Stomach (tissue), 9 donors: ENCODE measurements around the gene NAALAD2. TPM values are rescaled to one million over a fixed set of nuclear protein-coding genes. Genes with fewer than 3 reads are reported as not detected.
A peak's percentile ranks its signal among the peaks of the same experiment; 100 is the strongest.

ENCODE experiments used
- DNase-seq, 2 donors: peaks; one replicate each; pipeline versions ENCODE4 v3.0.0 to v3.0.0-alpha.2; 2013 to 2019
- H3K27ac ChIP-seq, 5 donors: fragments of 200-600 bp in 4 of 5; sonication (generic) in 4 of 5; one replicate each; pipeline ENCODE4 v1.5.1; 2013 to 2019; ENCODE audit warnings: mild to moderate bottlenecking in 1 of 5, moderate library complexity in 1 of 5
- H3K27me3 ChIP-seq, 3 donors: fragments of 200-600 bp; sonication (generic); one replicate each; pipeline ENCODE4 v1.5.1; 2017 to 2019; ENCODE audit warnings: mixed run types in 1 of 3
- H3K36me3 ChIP-seq, 4 donors: fragments of 200-600 bp; sonication (generic); 1 replicate in 3 of 4; 2 replicates in 1 of 4; pipeline ENCODE4 v1.5.1; 2016 to 2019
- H3K4me1 ChIP-seq, 4 donors: fragments of 200-600 bp; sonication (generic); one replicate each; pipeline ENCODE4 v1.5.1; 2016 to 2019
- H3K4me3 ChIP-seq, 4 donors: fragments of 200-600 bp; sonication (generic) in 3 of 4; one replicate each; pipeline ENCODE4 v1.5.1; 2016 to 2019; ENCODE audit warnings: mild to moderate bottlenecking in 1 of 4
- H3K9me3 ChIP-seq, 4 donors: fragments of 200-600 bp; sonication (generic); one replicate each; pipeline ENCODE4 v1.5.1; 2016 to 2019
- EP300 ChIP-seq: sonication (generic); formaldehyde crosslinking; IDR thresholded peaks from one replicate; pipeline ENCODE4 v1.6.1; 2017; ENCODE audit warnings: antibody characterized with exemption
- POLR2A ChIP-seq, 4 donors: fragments of 450-650 bp; IDR thresholded peaks; one replicate each; pipeline ENCODE4 v1.6.1; 2016; ENCODE audit warnings: antibody characterized with exemption in 4 of 4, control low read depth in 2 of 4, mild to moderate bottlenecking in 1 of 4, moderate library complexity in 1 of 4
- POLR2AphosphoS5 ChIP-seq, 3 donors: sonication (generic); formaldehyde crosslinking; IDR thresholded peaks; one replicate each; pipeline ENCODE4 v1.6.1; 2016; ENCODE audit warnings: antibody characterized with exemption in 3 of 3
- WGBS, 5 donors: extraction: QIAGEN DNeasy Blood & Tissue Kit in 3 of 5; methylation state at CpG; one replicate each; pipeline versions ENCODE4 v1.1.5 to v1.1.7; 2013 to 2018; 5-methylcytosine and 5-hydroxymethylcytosine counted together
- intact Hi-C: fragments of 100-400 bp; cut with DNase I; formaldehyde crosslinking; loops from one replicate; pipeline ENCODE4 v1.15.1; 2023; ENCODE audit warnings: low total_unique reads
- polyA plus RNA-seq, 3 donors: library from polyadenylated mRNA; stranded (reverse); fragments of 200-250 nt; gene quantifications; one replicate each; pipeline ENCODE4 v1.2.3, GENCODE V29; 2013
- total RNA-seq, 5 donors: library from RNA; depleted of rRNA; stranded (reverse); fragments of >200 nt; gene quantifications; one replicate each; pipeline versions ENCODE4 v1.1.0 to v1.2.3, GENCODE V29; 2014 to 2016
- TF ChIP-seq, protein P1 (sequence below), 7 experiments: fragments of 450-650 bp in 4 of 7; fragments of 200-600 bp in 3 of 7; sonication (generic) in 3 of 7; IDR thresholded peaks; one replicate each; pipeline ENCODE4 v1.5.1; 2016 to 2019; ENCODE audit warnings: antibody characterized with exemption in 7 of 7, control low read depth in 2 of 7, mild to moderate bottlenecking in 1 of 7
- donor health status: healthy with polysubstance abuse.
- donor health status: Bipolar disorder and iron deficiency.
- donor health status: healthy.

Gene NAALAD2
- total and polyA plus RNA-seq, 8 donors = 0.25 to 15.8 (median 0.68) TPM; not detected in 2

DNA sequence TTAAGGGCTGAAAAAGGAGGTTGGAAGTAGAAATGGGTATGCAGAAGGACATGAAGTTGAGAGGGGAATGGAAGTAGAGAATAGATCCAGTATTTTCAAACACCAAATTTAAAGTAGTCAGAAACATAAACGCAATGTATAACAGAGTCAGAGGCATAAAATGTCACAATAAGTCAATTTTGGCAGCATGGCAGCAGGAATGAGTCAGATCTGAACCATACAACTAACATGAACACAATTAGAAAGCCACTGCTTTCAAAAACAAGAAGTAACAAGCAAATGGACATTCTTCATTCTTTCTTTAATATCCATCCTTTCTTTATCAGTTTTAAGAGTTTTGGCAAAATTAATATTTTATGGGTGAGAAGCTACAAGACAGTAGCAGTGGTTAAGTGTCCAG is 85.9 kb downstream of the NAALAD2 start:
- WGBS, 5 donors = 45 to 84% (median 63%) methylated on average over 1 of the region's 1 CpG

DNA sequence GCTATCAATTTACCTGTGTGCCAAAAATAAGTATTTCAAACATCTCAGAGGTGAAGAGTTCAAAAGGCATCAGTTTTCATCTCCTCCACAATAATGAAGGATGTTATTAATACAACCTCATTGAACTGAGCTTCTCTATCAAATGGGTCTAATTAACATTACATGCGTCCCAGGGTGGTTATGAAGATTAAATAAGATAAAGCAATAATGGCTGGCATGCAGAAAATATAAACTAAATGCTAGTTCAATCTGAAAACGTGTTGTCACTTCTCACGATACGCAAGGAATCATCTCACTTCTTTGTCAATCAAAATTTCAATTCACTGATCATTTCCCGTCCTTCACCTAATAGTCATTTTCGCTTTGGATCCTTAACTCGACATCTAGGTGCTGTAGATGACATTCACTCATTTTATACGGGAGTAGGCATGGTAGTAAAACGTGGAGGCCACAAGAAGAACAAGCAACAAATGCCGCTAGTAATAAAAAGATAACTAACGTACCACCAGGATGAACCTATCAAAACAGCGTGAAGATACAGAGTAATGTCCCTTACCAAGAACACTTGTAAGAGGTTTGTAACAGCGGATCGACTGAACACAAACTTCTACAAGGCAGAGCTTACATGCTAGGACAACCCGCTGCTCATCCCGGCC is 87.5 kb downstream of the NAALAD2 start:
- H3K36me3 ChIP-seq = peaks cover 0 to 6% (median under 1%) of the 10 kb centered on the region in 4 donors
- 5 to 8% (median 6%) methylated on average over 15 to 16 of the region's 16 CpGs for WGBS, 5 donors
- no peaks in the 10 kb centered on the region for H3K9me3 ChIP-seq
- intact Hi-C loops = no loop called here
- peak overlapping the region; percentile 91 to 97 (median 93) for H3K27ac ChIP-seq
- H3K4me1 ChIP-seq = peaks cover 18 to 74% (median 44%) of the 10 kb centered on the region in 4 donors
- no peaks in the 10 kb centered on the region for H3K27me3 ChIP-seq
- TF ChIP-seq POLR2AphosphoS5 (IDR thresholded peaks at IDR 0.05) = no peak
- TF ChIP-seq, protein P1, sequence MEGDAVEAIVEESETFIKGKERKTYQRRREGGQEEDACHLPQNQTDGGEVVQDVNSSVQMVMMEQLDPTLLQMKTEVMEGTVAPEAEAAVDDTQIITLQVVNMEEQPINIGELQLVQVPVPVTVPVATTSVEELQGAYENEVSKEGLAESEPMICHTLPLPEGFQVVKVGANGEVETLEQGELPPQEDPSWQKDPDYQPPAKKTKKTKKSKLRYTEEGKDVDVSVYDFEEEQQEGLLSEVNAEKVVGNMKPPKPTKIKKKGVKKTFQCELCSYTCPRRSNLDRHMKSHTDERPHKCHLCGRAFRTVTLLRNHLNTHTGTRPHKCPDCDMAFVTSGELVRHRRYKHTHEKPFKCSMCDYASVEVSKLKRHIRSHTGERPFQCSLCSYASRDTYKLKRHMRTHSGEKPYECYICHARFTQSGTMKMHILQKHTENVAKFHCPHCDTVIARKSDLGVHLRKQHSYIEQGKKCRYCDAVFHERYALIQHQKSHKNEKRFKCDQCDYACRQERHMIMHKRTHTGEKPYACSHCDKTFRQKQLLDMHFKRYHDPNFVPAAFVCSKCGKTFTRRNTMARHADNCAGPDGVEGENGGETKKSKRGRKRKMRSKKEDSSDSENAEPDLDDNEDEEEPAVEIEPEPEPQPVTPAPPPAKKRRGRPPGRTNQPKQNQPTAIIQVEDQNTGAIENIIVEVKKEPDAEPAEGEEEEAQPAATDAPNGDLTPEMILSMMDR (IDR thresholded peaks at IDR 0.05) = no peak
- peak overlapping the region; percentile 83 to 93 (median 88) for H3K4me3 ChIP-seq
- no peak for DNase-seq

More for the DNA sequence above, 85.9 kb downstream of the NAALAD2 start:
- H3K27me3 ChIP-seq = no peaks in the 10 kb centered on the region
- H3K9me3 ChIP-seq = no peaks in the 10 kb centered on the region
- H3K4me1 ChIP-seq = peaks cover 18 to 68% (median 43%) of the 10 kb centered on the region in 4 donors
- H3K4me3 ChIP-seq = peak overlapping the region in 2 of 4 donors; percentile 83 to 93
- no peak for DNase-seq
- H3K27ac ChIP-seq = no peak overlapping the region
- TF ChIP-seq, protein P1 (IDR thresholded peaks at IDR 0.05) = no peak
- no peak for TF ChIP-seq POLR2A (IDR thresholded peaks at IDR 0.05)
- intact Hi-C loops = no loop called here
- peaks cover 0 to 10% (median 4%) of the 10 kb centered on the region in 4 donors for H3K36me3 ChIP-seq

DNA sequence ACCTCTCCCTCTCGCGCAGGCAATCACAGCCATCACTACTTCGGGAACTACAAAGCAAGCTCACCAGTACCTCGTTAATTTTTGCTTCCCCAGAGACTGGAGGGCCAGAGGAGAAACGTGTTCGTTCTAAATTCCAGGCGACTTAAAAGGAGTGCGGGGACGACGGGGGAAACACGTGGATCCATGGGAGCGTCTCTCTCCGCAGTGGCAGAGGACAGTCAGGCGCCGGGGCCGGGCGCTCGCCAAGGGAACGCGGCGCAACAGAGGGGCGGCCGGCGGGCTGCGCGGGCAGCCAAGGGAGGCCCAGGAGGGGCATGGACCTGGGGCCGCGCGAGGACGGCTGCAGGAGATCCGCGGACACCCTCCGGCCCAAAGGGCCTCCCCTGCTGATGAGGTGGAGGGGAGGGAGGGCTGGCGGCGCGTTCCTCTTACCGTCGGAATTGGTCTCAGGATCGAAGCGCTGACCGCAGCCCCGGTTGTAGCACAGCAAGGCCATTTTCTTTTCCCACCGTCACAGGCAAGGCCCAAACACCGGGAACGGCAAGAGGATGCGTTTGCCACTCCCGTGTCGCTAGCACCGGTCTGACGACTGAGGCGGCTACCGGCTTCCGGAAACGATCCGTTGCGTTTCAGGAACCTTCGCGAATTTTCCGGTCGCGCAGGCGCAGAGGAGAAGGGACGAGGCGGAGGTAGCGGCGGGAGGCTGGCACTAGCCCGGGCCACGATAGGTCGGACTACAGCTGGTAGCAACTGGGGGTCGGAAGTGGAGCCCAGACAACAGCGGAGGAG is 88.2 kb downstream of the NAALAD2 start, which contains the start of gene CHORDC1:
CHORDC1 (minus strand) TSS at position 591 of the 789 bp plus-strand sequence; CDS start at position 496, 95 bp downstream.
- 0 to 1% (median 0%) methylated on average over 54 to 71 of the region's 71 CpGs for WGBS, 5 donors
- H3K36me3 ChIP-seq = peaks cover 0 to under 1% (median 0%) of the 10 kb centered on the region in 4 donors
- H3K4me3 ChIP-seq = peak within 1 kb of the TSS; percentile 83 to 93 (median 88)
- no peaks in the 10 kb centered on the region for H3K9me3 ChIP-seq
- intact Hi-C loops = no loop called here
- H3K27me3 ChIP-seq = no peaks in the 10 kb centered on the region
- peaks cover 18 to 67% (median 41%) of the 10 kb centered on the region in 4 donors for H3K4me1 ChIP-seq
- DNase-seq = peak; percentile 93 to 96
- TF ChIP-seq, protein P1 (IDR thresholded peaks at IDR 0.05) = no peak
- peak in 2 of 4 donors; percentile 73 to 89 for TF ChIP-seq POLR2A (IDR thresholded peaks at IDR 0.05)
- no peak for TF ChIP-seq EP300
- peak; percentile 98 for TF ChIP-seq POLR2AphosphoS5 (IDR thresholded peaks at IDR 0.05)
- peak within 1 kb of the TSS; percentile 91 to 97 (median 93) for H3K27ac ChIP-seq

DNA sequence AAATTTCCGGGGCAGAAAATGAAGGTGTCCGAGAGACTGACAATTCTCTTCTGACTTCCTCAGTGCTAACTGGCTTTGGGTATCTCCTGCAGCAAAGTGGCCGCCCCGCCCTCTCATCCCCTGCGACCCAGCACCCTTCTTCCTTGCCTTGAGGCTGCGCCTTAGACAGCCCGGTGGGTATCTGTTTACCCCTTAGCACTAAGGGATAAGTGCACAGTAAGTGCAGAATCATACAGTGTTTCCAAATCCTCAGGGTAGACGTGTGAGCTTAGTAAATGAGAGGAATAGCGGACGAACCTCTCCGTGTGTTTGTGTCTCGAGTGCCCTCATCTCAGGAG is 88.8 kb downstream of the NAALAD2 start:
- no peak for TF ChIP-seq EP300
- no peak for TF ChIP-seq POLR2A (IDR thresholded peaks at IDR 0.05)
- TF ChIP-seq POLR2AphosphoS5 (IDR thresholded peaks at IDR 0.05) = no peak
- TF ChIP-seq, protein P1 (IDR thresholded peaks at IDR 0.05) = no peak
- WGBS, 5 donors = 0 to 1% (median 0%) methylated on average over 10 to 12 of the region's 12 CpGs
- H3K4me3 ChIP-seq = peak overlapping the region; percentile 83 to 93 (median 88)
- no peaks in the 10 kb centered on the region for H3K9me3 ChIP-seq
- DNase-seq = no peak
- H3K4me1 ChIP-seq = peaks cover 18 to 62% (median 38%) of the 10 kb centered on the region in 4 donors
- no peaks in the 10 kb centered on the region for H3K36me3 ChIP-seq
- H3K27me3 ChIP-seq = no peaks in the 10 kb centered on the region
- H3K27ac ChIP-seq = peak overlapping the region; percentile 91 to 97 (median 93)
- intact Hi-C loops = no loop called here
